ENCODE data around the gene RCAN2. TPM values are rescaled to one million over a fixed set of nuclear protein-coding genes. Genes with fewer than 3 reads are reported as not detected.

Gene RCAN2
- total and polyA plus RNA-seq, 7 experiments from 2014 or later = 1.0 TPM; not detected in 6

- H3K4me3 ChIP-seq (ENCODE audit: low read length) = no peak overlapping the region
- no peak overlapping the region for H3K27ac ChIP-seq (ENCODE audit: low read depth, low read length)
- H3K9me3 ChIP-seq (ENCODE audit: control insufficient read depth in 2 of 3, low read length in 3 of 3) = no peaks in the 10 kb centered on the region
- CTCF ChIA-PET = no interaction called here
- no peaks in the 10 kb centered on the region for H3K36me3 Mint-ChIP-seq
- H3K27me3 ChIP-seq (ENCODE audit: control insufficient read depth in 2 of 2, insufficient read depth in 2 of 2, low read length in 2 of 2) = no peaks in the 10 kb centered on the region
- no peak overlapping the region for H3K27ac Mint-ChIP-seq
- H3K4me3 Mint-ChIP-seq = no peak overlapping the region
- intact Hi-C loops (cut with micrococcal nuclease) = no loop called here
- POLR2A ChIA-PET = no interaction called here
- H3K9me3 Mint-ChIP-seq = peaks cover 0 to 6% (median 0%) of the 10 kb centered on the region in 11 donors
- no peak for DNase-seq
- no peaks in the 10 kb centered on the region for H3K4me1 ChIP-seq (ENCODE audit: control insufficient read depth in 2 of 2, insufficient read depth in 2 of 2, low read length in 2 of 2)
- peaks cover 9 to 35% (median 33%) of the 10 kb centered on the region in 5 donors for H3K27me3 Mint-ChIP-seq
- H3K36me3 ChIP-seq (ENCODE audit: control insufficient read depth in 2 of 3, insufficient read depth in 3 of 3, low read length in 3 of 3) = no peaks in the 10 kb centered on the region
- H3K4me1 Mint-ChIP-seq = no peaks in the 10 kb centered on the region
- ATAC-seq = no peak
Observed at GRCh38 chr6:46454691-46455090, 36.6 kb downstream of the RCAN2 start.

- no peak overlapping the region for H3K4me3 ChIP-seq (ENCODE audit: low read length)
- Mint-ChIP-seq H3K27me3 (peaks cover 11 to 33% (median 29%) of the 10 kb centered on the region in 5 donors), H3K4me3 (no peak overlapping the region), H3K36me3 (peaks cover 0 to under 1% (median 0%) of the 10 kb centered on the region in 5 donors), H3K27ac (no peak overlapping the region), H3K9me3 (peaks cover 0 to 8% (median 2%) of the 10 kb centered on the region in 11 donors), H3K4me1 (no peaks in the 10 kb centered on the region)
- DNase-seq = no peak
- no peaks in the 10 kb centered on the region for H3K36me3 ChIP-seq (ENCODE audit: control insufficient read depth in 2 of 3, insufficient read depth in 3 of 3, low read length in 3 of 3)
- H3K27ac ChIP-seq (ENCODE audit: low read depth, low read length) = no peak overlapping the region
- no peaks in the 10 kb centered on the region for H3K27me3 ChIP-seq (ENCODE audit: control insufficient read depth in 2 of 2, insufficient read depth in 2 of 2, low read length in 2 of 2)
- intact Hi-C loops (cut with micrococcal nuclease) = no loop called here
- H3K9me3 ChIP-seq (ENCODE audit: control insufficient read depth in 2 of 3, low read length in 3 of 3) = no peaks in the 10 kb centered on the region
- H3K4me1 ChIP-seq (ENCODE audit: control insufficient read depth in 2 of 2, insufficient read depth in 2 of 2, low read length in 2 of 2) = no peaks in the 10 kb centered on the region
- no peak for ATAC-seq
- POLR2A ChIA-PET = no interaction called here
- CTCF ChIA-PET = no interaction called here
Observed at GRCh38 chr6:46453741-46454316, 37.4 kb downstream of the RCAN2 start.

GRCh38 chr6:46453216-46453615, 38.0 kb downstream of the RCAN2 start:
- ChIA-PET CTCF (no interaction called here), POLR2A (no interaction called here)
- no peak overlapping the region for H3K4me3 ChIP-seq (ENCODE audit: low read length)
- H3K27me3 Mint-ChIP-seq = peaks cover 15 to 32% (median 29%) of the 10 kb centered on the region in 5 donors
- no peak for ATAC-seq
- H3K4me1 Mint-ChIP-seq = no peaks in the 10 kb centered on the region
- no peak for DNase-seq
- intact Hi-C loops (cut with micrococcal nuclease) = no loop called here
- H3K27me3 ChIP-seq (ENCODE audit: control insufficient read depth in 2 of 2, insufficient read depth in 2 of 2, low read length in 2 of 2) = no peaks in the 10 kb centered on the region
- no peak overlapping the region for H3K27ac Mint-ChIP-seq
- H3K27ac ChIP-seq (ENCODE audit: low read depth, low read length) = no peak overlapping the region
- H3K36me3 Mint-ChIP-seq = peaks cover 0 to 5% (median 0%) of the 10 kb centered on the region in 5 donors
- no peak overlapping the region for H3K4me3 Mint-ChIP-seq
- H3K9me3 ChIP-seq (ENCODE audit: control insufficient read depth in 2 of 3, low read length in 3 of 3) = no peaks in the 10 kb centered on the region
- no peaks in the 10 kb centered on the region for H3K4me1 ChIP-seq (ENCODE audit: control insufficient read depth in 2 of 2, insufficient read depth in 2 of 2, low read length in 2 of 2)
- H3K36me3 ChIP-seq (ENCODE audit: control insufficient read depth in 2 of 3, insufficient read depth in 3 of 3, low read length in 3 of 3) = no peaks in the 10 kb centered on the region
- peaks cover 0 to 13% (median 4%) of the 10 kb centered on the region in 11 donors for H3K9me3 Mint-ChIP-seq

- no peak overlapping the region for H3K4me3 ChIP-seq (ENCODE audit: low read length)
- no peaks in the 10 kb centered on the region for H3K4me1 ChIP-seq (ENCODE audit: control insufficient read depth in 2 of 2, insufficient read depth in 2 of 2, low read length in 2 of 2)
- POLR2A ChIA-PET = no interaction called here
- H3K9me3 ChIP-seq (ENCODE audit: control insufficient read depth in 2 of 3, low read length in 3 of 3) = no peaks in the 10 kb centered on the region
- Mint-ChIP-seq H3K36me3 (peaks cover 0 to 5% (median 0%) of the 10 kb centered on the region in 5 donors), H3K9me3 (peaks cover 0 to 18% (median 4%) of the 10 kb centered on the region in 11 donors), H3K4me1 (no peaks in the 10 kb centered on the region), H3K4me3 (no peak overlapping the region), H3K27ac (no peak overlapping the region), H3K27me3 (peaks cover 21 to 24% (median 23%) of the 10 kb centered on the region in 5 donors)
- CTCF ChIA-PET = no interaction called here
- H3K27me3 ChIP-seq (ENCODE audit: control insufficient read depth in 2 of 2, insufficient read depth in 2 of 2, low read length in 2 of 2) = no peaks in the 10 kb centered on the region
- intact Hi-C loops (cut with micrococcal nuclease) = no loop called here
- DNase-seq (no peak), ATAC-seq (no peak)
- no peaks in the 10 kb centered on the region for H3K36me3 ChIP-seq (ENCODE audit: control insufficient read depth in 2 of 3, insufficient read depth in 3 of 3, low read length in 3 of 3)
- H3K27ac ChIP-seq (ENCODE audit: low read depth, low read length) = no peak overlapping the region
Observed at GRCh38 chr6:46452312-46452917, 38.8 kb downstream of the RCAN2 start.

GRCh38 chr6:46451343-46451742, 39.9 kb downstream of the RCAN2 start:
- Mint-ChIP-seq H3K9me3 (peaks cover 0 to 28% (median 4%) of the 10 kb centered on the region in 11 donors), H3K4me1 (no peaks in the 10 kb centered on the region), H3K27me3 (peaks cover 20 to 22% (median 21%) of the 10 kb centered on the region in 5 donors), H3K36me3 (peaks cover 0 to 5% (median 0%) of the 10 kb centered on the region in 5 donors), H3K4me3 (no peak overlapping the region), H3K27ac (no peak overlapping the region)
- Histone ChIP-seq H3K36me3 (ENCODE audit: control insufficient read depth in 2 of 3, insufficient read depth in 3 of 3, low read length in 3 of 3) (no peaks in the 10 kb centered on the region), H3K9me3 (ENCODE audit: control insufficient read depth in 2 of 3, low read length in 3 of 3) (no peaks in the 10 kb centered on the region), H3K4me3 (ENCODE audit: low read length) (no peak overlapping the region), H3K27ac (ENCODE audit: low read depth, low read length) (no peak overlapping the region), H3K27me3 (ENCODE audit: control insufficient read depth in 2 of 2, insufficient read depth in 2 of 2, low read length in 2 of 2) (no peaks in the 10 kb centered on the region), H3K4me1 (ENCODE audit: control insufficient read depth in 2 of 2, insufficient read depth in 2 of 2, low read length in 2 of 2) (no peaks in the 10 kb centered on the region)
- CTCF ChIA-PET = no interaction called here
- DNase-seq = no peak
- POLR2A ChIA-PET = no interaction called here
- ATAC-seq = no peak
- intact Hi-C loops (cut with micrococcal nuclease) = no loop called here

GRCh38 chr6:46444772-46445454, 46.3 kb downstream of the RCAN2 start:
- intact Hi-C loops (cut with micrococcal nuclease) = no loop called here
- Histone ChIP-seq H3K9me3 (ENCODE audit: control insufficient read depth in 2 of 3, low read length in 3 of 3) (peaks cover 0 to 10% (median 3%) of the 10 kb centered on the region in 3 experiments), H3K4me3 (ENCODE audit: low read length) (no peak overlapping the region), H3K27ac (ENCODE audit: low read depth, low read length) (no peak overlapping the region), H3K27me3 (ENCODE audit: control insufficient read depth in 2 of 2, insufficient read depth in 2 of 2, low read length in 2 of 2) (no peaks in the 10 kb centered on the region), H3K4me1 (ENCODE audit: control insufficient read depth in 2 of 2, insufficient read depth in 2 of 2, low read length in 2 of 2) (no peaks in the 10 kb centered on the region), H3K36me3 (ENCODE audit: control insufficient read depth in 2 of 3, insufficient read depth in 3 of 3, low read length in 3 of 3) (no peaks in the 10 kb centered on the region)
- peaks cover 0 to 35% (median 14%) of the 10 kb centered on the region in 11 donors for H3K9me3 Mint-ChIP-seq
- no peak overlapping the region for H3K27ac Mint-ChIP-seq
- POLR2A ChIA-PET = no interaction called here
- DNase-seq (no peak), ATAC-seq (no peak)
- H3K4me3 Mint-ChIP-seq = no peak overlapping the region
- H3K36me3 Mint-ChIP-seq = peaks cover 0 to 6% (median 3%) of the 10 kb centered on the region in 5 donors
- peaks cover 17 to 32% (median 20%) of the 10 kb centered on the region in 5 donors for H3K27me3 Mint-ChIP-seq
- CTCF ChIA-PET = no interaction called here
- no peaks in the 10 kb centered on the region for H3K4me1 Mint-ChIP-seq

Measured in naive thymus-derived CD4-positive, alpha-beta T cell (primary cell).